Fibroblast of the conjunctiva (primary cell): ENCODE results near the gene AKTIP.
A peak's percentile ranks its signal among the peaks of the same experiment; 100 is the strongest.

Experiments
- DNase-seq: peaks from one replicate; pipeline ENCODE4 v3.0.0-alpha.2; 2010; ENCODE audit warnings: low read depth

AKTIP gene

DNA sequence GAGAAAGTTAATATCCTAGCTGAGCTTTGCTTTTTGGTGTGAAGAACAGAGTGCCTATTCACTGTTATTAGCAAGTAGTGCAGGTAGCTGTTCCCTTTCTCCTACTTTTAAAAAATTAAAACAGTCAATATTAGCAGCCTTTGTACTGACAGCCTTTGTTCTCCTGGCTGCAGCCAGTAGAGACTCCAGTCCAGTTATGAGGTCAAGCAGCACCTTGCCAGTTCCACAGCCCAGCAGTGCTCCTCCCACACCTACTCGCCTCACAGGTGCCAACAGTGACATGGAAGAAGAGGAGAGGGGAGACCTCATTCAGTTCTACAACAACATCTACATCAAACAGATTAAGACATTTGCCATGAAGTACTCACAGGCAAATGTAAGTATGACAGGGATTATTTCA is 22.6 kb downstream of the AKTIP start:
- DNase-seq: no peak

DNA sequence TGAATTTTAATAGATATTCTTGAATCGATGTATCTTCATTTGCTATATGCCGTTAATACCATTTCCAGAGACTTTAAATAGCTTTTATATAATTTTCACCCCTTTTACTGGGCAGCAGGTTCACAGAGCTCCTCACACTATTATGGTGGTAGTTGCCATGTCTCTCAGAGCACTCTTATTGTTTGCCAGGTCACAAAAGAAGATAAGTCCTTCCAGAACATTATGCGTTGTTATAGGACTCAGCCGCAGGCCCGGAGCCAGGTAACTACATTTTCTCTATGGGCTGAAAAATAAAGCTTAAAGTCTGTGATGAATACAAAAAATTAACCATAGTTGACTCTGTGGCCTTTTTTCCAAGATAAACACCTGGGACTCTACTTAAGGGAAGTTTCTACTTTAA is 24.0 kb downstream of the AKTIP start:
- DNase-seq: no peak

GRCh38 chr16:53476867-53477266 is 26.1 kb downstream of the AKTIP start:
- DNase-seq: no peak

GRCh38 chr16:53465606-53466280 is 37.3 kb downstream of the AKTIP start:
- peak; percentile 31 for DNase-seq

GRCh38 chr16:53458635-53459034 is 44.4 kb downstream of the AKTIP start:
- DNase-seq: no peak

GRCh38 chr16:53457670-53458069 is 45.3 kb downstream of the AKTIP start:
- no peak for DNase-seq

DNA sequence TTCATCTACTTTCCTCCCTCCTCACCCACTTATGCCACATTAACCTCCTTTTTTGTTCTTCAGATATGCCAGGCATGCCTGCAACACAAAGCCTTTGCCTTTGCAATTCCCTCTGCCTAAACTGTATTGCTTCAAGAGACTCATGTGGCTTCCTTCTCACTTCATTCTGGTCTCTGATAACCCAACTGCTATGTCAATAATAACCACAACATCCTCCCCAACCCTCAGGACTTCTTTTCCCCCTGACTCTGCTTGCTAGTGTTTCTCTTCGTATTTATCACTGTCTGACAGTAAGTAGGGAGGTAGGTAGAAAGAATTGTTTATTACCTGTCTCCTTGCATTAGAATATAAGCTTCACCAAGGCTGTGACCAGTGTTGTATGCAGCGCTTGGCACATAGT is 46.4 kb downstream of the AKTIP start:
- DNase-seq: no peak

DNA sequence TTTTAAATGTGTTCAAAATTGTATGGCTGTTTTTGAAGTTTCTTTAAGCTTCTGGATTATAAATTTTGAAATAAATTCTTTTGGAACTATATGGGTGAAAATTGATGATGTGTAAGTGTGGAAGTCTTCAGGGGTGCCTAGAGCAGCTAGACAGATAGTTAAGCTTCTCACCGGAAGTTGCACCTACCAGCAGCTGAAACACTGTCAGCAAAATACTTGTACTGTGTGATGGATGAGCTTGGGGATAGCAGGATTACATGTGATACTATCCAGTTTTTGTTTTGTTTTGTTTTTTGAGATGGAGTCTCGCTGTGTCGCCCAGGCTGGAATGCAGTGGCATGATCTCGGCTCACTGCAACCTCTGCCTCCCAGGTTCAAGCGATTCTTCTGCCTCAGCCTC is 49.1 kb downstream of the AKTIP start:
- DNase-seq: no peak

DNA sequence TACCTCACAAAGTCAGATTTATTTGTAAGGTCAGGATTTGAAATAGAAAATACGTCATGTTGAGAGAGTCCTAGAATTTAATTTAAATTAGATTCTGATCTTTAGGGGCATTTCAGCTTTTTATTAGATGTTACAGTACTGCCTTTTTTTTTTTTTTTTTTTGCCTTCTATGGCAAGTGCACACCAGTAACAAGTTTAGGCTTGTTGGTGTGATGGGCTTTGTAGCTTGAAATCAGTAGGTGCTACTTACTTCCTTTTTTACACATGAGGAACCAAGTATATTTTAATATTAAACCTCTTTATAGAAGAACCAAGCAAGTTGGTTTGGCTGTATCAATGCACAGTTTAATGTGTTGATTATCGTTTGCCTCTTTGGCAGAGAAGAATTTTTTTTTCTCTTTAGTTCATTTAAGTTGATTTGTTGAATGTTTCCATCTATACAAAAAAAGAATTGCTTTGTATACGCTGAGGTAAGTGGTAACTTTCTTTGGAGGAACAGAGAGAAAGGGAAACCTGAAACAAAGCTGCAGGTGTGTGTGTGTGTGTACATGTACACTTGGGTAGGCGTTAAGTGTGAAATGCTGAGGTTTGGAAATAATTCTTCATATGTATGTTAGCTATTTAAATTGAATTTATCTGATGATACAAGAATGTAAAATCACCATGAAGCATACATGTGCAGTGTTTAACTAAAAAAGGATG is 53.0 kb downstream of the AKTIP start:
- DNase-seq: no peak

GRCh38 chr16:53446090-53446489 is 56.9 kb downstream of the AKTIP start:
- DNase-seq: no peak

DNA sequence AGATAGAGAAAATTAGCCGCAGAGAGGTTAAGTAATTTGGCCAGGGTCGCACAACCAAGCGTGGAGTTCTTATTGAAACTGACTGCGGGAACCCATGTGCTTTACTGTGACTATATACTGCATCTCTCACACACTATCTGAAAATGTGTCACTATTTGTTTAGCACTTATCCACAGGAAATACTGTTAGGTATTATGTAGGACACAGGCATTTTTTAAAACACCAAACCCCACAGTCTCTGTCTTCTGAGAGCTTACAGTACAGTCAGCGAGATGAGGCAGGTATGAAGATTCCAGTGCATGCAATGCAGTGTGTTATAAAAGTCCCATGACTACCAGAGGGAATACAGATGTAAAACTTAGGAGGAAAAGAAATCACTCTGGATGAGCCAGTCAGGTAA is 57.5 kb downstream of the AKTIP start:
- DNase-seq: no peak
